CD4-positive, alpha-beta T cell treated with Interleukin-6 at 100 ng/mL for 8 hours (primary cell): ENCODE measurements around the gene RPL10.

Experiments used
- DNase-seq: peaks from one replicate; pipeline ENCODE4 v3.0.0-alpha.2; 2020; ENCODE audit warnings: mixed read lengths, low spot score

The RPL10 gene

GRCh38 chrX:154430916-154431315 lies 32.7 kb downstream of the RPL10 start:
- no peak for DNase-seq

- no peak for DNase-seq
Observed at GRCh38 chrX:154431341-154431740, 33.2 kb downstream of the RPL10 start.

DNA sequence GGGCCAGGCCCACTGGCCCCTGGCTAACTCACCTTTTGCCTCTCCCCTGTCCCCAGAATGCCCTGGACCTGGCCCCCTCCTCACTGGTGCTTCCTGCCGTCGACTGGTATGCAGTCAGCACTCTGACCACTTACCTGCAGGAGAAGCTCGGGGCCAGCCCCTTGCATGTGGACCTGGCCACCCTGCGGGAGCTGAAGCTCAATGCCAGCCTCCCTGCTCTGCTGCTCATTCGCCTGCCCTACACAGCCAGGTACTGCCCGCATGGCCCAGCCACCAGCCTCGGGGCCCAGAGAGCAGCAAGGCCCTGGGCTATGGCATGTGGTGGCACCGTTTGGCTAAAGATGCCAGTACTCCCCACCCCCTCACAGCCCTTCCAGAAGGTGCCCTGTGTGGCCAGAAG lies 34.0 kb downstream of the RPL10 start:
- no peak for DNase-seq

GRCh38 chrX:154433605-154434004 lies 35.4 kb downstream of the RPL10 start:
- no peak for DNase-seq

GRCh38 chrX:154434394-154435168 lies 36.4 kb downstream of the RPL10 start:
- DNase-seq: no peak

GRCh38 chrX:154435171-154435733 lies 37.1 kb downstream of the RPL10 start:
- no peak for DNase-seq

- peak; percentile 28 for DNase-seq
Observed at GRCh38 chrX:154436374-154436982, 38.3 kb downstream of the RPL10 start.

DNA sequence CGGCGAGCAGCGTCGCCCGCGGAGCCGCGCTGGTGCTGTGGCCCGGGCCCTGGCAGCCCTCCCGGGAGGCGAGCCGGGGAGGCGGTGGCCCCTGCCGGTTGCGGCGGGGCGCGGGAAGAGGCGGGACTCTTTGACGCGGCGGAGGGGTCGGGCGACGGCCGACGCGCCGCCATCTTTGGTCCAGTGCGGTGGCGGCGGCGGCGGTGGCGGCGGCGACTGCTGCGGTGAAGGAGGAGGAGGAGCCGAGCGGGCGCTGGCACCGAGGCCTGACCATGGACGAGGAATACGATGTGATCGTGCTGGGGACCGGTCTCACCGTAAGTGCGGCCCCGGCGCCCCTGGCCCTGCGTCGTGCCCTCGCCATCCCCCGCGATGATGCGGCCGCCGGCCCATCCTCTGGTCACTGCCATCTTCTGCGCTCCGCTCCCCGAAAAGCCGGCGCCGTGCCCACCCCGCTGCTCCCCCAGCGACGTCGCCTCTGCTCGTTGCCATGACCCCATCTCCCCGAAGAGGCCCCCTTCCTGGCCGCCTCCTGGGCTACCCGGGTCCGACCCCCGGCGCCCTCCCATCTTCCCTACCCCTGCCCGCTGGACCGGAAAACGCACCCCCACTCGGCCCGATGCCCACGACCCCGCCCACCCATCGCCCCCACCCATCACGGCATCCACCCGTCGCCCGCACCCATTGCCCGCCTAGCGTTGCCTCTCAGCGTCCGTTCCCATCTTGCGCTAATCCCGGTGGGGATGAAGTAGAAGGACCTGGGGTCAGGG lies 39.0 kb downstream of the RPL10 start, which contains the start of gene GDI1:
TSS of gene GDI1 (plus strand) at position 172 of the 770 bp plus-strand sequence. CDS start at position 273, 101 bp downstream.
- DNase-seq: peak; percentile 32

DNA sequence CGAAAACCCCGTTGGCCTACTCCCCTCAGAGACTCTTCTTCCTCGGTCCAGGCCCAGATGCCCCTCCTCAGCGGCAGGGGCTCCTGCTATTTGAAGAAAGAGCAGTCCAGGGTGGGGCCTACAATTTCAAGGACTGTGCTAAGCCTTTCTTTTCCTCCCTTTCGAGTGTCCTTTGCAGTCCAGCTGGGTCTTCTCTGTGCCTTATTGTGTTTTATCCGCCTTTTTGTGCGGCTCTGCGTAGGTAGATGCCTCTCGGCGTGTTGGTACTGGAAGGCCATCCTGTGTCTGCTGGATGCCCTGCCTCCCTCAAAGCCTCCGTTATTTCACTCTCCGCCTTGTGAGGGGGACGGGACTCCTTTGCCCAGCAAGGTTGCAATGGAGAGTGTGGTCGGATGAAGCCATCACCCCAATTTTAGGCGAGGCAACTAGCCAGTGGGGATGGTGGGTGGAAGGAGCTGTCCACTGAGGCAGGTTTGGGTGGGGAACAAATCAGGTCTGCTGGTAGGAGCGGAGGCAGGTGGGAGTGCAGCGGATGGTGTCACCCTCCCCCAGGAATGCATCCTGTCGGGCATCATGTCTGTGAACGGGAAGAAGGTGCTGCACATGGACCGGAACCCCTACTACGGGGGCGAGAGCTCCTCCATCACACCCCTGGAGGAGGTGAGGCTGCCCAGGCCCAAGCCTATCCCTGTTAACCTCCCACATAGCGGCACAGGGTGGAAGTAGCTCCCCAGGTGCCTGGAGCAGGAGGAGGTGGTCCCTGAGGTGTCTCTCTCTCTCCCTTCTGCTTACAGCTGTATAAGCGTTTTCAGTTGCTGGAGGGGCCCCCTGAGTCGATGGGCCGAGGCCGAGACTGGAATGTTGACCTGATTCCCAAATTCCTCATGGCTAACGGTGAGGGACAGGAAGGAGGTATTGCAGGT lies 40.1 kb downstream of the RPL10 start:
- DNase-seq: no peak

DNA sequence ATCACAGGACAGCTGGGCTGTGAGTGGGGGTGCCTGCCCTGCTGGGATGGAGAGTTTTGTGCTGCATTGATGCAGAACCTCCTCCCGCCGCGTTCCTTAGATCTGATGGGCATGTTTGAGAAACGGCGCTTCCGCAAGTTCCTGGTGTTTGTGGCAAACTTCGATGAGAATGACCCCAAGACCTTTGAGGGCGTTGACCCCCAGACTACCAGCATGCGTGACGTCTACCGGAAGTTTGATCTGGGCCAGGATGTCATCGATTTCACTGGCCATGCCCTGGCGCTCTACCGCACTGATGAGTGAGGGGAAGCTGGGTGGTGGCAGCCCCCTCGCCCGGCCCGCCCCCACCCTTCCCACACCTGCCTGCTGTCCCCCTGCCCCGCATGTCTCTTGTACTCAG lies 41.7 kb downstream of the RPL10 start:
- DNase-seq: no peak

- no peak for DNase-seq
Observed at GRCh38 chrX:154440623-154441357, 42.6 kb downstream of the RPL10 start.

DNA sequence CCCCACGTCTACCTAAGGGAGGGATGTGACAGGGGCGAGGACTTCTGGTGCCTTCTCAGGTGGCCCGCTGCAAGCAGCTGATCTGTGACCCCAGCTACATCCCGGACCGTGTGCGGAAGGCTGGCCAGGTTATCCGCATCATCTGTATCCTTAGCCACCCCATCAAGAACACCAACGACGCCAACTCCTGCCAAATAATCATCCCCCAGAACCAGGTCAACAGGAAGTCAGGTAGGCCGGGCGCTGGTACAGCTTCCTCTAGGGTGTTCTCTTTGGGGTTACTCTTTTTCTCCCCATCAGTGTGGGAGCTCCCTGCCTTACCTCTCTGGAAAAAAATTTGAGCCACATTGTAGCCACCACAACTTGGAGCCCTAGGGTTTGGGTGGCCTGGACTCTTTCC lies 43.4 kb downstream of the RPL10 start:
- DNase-seq: peak; percentile 24

- DNase-seq: no peak
Observed at GRCh38 chrX:154441984-154442707, 44.0 kb downstream of the RPL10 start.

GRCh38 chrX:154443479-154443910 lies 45.3 kb downstream of the RPL10 start:
- DNase-seq: no peak

GRCh38 chrX:154443992-154444754 lies 46.0 kb downstream of the RPL10 start, which contains the start of gene FAM50A:
TSS of gene FAM50A (plus strand) at chrX:154444141. CDS start at chrX:154444236, 95 bp downstream.
- peak; percentile 65 for DNase-seq

- DNase-seq: no peak
Observed at GRCh38 chrX:154444755-154445246, 46.6 kb downstream of the RPL10 start.

DNA sequence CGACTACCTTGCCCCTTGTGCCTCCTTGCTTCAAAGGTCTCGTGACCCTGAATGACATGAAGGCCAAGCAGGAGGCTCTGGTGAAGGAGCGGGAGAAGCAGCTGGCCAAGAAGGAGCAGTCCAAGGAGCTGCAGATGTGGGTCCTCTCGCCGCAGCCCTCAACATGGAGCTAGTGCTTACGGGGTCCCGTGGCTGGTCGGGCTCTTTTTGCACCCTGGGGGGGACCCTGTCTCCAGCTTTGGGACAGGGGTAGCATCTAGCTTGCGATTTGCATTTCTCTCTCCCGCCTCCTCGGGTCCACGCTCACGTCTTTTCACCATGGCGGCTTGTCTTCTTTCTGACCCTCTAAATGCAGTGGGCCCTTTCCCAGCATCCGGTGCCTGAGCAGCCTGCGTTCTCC lies 47.6 kb downstream of the RPL10 start:
- no peak for DNase-seq

DNA sequence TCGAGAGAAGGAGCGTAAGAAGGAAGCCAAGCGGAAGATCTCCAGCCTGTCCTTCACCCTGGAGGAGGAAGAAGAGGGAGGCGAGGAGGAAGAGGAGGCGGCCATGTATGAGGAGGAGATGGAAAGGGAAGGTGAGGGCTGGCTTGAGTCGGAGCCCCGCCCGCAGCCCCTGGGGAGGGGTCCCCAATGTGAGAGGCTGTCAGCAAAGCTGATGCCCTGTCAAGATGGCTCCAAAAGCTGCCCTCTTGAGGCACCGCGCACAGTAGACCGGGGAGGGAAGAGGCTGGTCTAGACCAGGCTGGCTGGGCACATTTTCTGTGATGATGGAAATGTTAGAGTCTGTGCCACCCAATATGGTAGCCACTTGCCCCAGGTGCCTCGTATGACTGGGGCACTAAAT lies 48.3 kb downstream of the RPL10 start:
- DNase-seq: no peak

DNA sequence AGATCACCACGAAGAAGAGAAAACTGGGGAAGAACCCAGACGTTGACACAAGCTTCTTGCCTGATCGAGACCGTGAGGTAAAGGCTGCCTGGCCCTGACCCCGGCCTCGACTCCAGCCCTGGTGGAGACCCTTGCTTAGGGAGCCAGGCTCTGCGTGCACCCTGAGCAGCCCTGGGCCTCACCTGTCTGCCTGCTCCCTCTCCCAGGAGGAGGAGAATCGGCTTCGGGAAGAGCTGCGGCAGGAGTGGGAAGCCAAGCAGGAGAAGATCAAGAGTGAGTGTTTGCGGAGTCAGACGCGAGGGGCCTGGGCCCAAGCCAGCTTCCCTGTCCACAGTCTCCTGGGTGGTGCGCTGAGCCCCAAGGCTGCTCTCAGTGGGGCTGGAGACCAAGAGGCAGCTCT lies 50.3 kb downstream of the RPL10 start:
- no peak for DNase-seq
